Effector CD4-positive, alpha-beta T cell (primary cell): Measurements from ENCODE around the gene JMY.
"Not testable (repeated sequence)": the region's sequence is repeated elsewhere in the genome, so short reads cannot be mapped to it uniquely, and the experiment has no call there.

Experiments
- DNase-seq: peaks from one replicate; pipeline ENCODE4 v3.0.0-alpha.2; 2020

Gene JMY

GRCh38 chr5:79237740-79238560 is 2.0 kb downstream of the JMY start:
- DNase-seq, result no peak

DNA sequence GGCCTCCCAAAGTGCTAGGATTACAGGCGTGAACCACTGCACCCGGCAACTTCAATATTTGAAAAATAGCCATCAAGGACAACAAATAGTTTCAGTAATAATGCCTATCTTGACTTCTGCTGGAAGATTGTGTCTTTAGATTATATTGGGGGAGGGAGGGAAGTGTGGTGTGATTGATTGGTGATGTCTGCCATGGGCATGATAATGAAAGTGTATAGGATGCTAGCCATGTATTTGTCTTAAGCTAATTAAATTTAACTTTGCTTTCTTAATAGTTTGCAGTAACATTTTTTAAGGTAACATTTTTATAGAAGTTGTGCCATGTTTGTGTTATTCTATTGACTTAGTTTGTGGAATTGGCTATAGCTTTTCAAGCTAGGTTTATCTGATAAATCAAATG is 4.6 kb downstream of the JMY start:
- DNase-seq, result no peak

DNA sequence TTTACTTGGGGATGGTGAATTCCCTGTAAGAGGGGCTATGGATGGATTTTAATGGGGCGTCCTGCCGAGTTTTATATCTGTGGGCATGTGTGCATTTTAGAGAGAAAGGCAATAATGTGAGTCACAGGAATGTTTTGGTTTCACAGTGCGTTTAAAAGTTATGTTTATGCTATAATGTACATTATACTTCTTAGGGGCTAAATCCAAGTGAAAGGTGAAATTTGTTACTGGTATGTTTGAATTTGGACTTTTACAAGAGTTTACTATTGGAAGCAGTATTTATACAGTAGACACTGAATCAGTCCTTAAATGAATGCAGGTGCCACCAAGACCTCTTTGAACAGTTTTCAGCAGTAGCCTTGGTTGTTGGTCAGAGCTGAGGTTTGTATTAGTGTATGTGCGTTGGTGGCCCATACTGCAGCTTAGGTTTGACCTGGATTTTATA is 5.6 kb downstream of the JMY start:
- DNase-seq, result no peak

DNA sequence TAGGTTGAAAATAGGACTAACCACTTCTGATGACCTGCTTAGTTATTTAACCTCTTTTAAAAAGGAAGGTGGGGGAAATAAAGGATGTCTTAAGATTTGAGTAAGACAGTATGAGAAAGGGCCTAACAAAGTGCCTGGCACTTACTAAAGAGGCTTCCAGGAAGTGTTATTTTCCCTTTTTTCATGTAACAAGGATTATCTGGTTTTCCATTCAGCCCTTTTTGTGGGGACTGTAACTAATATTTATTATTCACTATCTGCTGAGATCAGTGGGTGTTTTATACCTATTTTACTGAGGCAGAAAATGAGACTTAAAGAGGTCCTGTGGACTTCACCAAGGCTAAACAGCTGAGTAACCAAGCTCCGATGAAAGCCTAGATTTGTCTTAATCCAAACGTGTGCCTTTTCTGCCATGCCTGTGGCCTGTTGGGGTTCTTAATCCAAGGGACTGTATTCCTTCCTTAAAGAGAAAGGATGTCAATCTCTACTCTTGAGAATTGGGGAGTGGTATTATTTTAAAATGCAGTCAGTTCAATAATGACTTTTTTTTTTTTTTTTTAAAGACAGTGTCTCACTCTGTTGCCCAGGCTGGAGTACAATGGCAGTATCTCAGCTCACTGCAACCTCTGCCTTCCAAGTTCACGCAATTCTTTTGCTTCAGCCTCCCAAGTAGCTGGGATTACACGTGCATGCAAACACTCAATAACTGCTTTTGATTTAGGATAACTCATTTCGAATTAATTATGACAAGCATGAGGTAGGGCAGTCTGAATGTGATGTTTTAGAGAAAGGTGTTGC is 6.5 kb downstream of the JMY start:
- DNase-seq, result no peak

DNA sequence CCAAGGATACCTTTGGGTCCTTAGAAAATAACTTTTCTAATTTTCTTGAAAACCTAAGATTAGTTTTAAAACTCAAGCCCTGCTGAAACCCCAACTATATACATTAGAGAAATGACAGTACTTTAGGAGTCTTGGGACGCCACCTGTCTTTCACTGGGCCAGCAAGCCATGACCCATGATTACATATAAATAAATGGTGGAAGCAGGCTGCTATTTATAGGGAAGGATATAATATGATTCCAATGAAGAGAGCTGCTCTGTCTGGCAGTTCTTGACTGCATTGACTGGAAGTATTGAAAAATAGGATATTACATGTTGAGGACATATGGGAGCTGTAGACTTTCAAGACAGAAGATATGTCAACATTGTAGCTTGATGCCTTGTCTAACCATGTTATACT is 7.3 kb downstream of the JMY start:
- DNase-seq, result no peak

DNA sequence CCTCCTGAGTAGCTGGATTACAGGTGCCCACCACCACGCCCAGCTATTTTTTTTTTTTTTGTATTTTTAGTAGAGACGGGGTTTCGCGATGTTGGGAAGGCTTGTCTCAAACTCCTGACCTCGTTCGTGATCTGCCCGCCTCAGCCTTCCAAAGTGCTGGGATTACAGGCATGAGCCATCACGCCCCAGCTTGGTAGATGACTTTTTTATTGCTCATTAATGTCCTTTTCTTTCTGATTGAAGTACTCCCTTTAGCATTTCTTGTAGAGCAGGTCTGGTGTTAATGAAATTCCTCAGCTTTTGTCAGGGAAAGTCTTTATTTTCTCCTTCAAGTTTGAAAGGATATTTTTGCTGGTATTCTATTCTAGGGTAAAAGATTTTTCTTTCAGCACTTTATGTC is 18.1 kb downstream of the JMY start:
- not testable (repeated sequence) for DNase-seq

GRCh38 chr5:79255786-79256557 is 20.0 kb downstream of the JMY start:
- DNase-seq, result no peak

- no peak for DNase-seq
Observed at GRCh38 chr5:79256563-79256962, 20.6 kb downstream of the JMY start.

- no peak for DNase-seq
Observed at GRCh38 chr5:79257314-79257713, 21.4 kb downstream of the JMY start.

- DNase-seq, result no peak
Observed at GRCh38 chr5:79258801-79259200, 22.9 kb downstream of the JMY start.

DNA sequence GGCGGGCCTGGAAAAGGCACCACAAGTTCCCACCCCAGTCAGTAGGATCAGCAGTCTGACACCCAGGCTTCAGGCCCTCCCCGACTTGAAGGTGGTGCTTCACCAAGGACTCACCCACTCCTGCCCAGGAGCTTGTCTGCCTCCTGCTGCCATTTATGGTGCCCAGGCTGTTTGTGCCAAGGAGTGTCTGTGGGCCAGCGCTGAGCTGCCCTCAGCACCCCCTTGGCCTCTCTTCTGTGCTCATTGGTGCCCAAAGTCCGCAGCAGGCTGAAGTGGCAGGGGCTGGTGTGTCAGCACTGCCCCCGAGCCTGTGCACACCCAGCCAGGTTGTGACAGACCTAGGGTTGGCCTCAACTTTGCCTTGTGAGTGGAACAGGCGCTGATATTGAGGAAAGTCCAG is 23.5 kb downstream of the JMY start:
- no peak for DNase-seq

- no peak for DNase-seq
Observed at GRCh38 chr5:79259810-79260209, 23.9 kb downstream of the JMY start.

DNA sequence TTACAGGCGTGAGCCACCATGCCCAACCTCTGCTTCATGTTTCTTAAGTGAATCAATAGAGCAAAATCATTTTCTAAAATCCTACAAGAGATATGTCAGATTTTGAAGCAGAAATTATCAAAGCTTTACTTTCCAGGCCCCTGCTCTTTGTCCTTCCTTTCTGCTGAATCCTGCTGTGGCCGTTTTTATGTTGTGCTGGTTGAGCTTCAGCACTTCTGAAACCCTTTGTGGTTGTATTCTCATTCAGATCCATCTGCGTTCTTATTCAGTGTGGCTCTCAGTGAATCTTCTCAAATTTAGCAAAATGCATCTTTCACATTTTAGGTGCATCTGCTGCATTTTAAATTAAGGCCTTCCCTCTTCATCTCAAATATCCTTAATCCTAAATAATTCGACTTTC is 26.0 kb downstream of the JMY start:
- no peak for DNase-seq

DNA sequence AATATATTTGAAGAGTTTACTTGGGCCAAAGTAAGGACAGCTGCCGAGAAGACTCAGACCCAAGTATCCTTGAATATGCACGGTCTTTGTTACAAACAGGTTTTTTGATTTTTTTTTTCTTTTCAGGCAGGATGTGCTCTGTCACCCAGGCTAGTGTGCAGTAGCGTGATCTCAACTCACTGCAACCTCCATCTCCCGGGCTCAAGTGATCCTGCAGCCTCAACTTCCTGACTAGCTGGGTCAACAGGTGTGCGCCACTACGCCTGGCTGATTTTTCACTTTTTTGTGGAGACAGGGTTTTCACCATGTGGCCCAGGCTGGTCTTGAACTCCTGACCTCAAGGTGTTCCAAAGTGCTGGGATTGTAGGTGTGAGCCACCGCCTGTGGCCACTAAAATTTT is 27.4 kb downstream of the JMY start:
- no peak for DNase-seq

DNA sequence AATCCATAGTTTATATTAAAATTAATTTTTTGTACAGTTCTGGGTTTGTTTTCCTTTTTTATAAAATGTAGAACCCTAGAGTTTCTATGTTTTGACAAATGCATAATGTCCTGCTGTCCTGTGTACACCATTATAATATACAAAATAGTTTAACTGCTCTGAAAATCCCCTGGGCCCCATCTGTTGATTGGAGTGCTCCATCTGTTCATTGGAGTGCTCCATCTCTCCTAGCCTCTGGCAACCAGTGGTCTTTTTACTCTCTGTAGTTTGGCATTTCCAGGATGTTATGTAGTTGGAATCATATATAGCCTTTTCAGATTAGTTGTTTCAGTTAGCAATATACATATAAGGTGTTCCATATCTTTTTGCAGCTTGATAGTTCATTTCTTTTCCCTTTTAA is 31.2 kb downstream of the JMY start:
- no peak for DNase-seq

GRCh38 chr5:79269733-79270166 is 33.8 kb downstream of the JMY start:
- DNase-seq, result no peak

- no peak for DNase-seq
Observed at GRCh38 chr5:79273341-79273740, 37.4 kb downstream of the JMY start.

DNA sequence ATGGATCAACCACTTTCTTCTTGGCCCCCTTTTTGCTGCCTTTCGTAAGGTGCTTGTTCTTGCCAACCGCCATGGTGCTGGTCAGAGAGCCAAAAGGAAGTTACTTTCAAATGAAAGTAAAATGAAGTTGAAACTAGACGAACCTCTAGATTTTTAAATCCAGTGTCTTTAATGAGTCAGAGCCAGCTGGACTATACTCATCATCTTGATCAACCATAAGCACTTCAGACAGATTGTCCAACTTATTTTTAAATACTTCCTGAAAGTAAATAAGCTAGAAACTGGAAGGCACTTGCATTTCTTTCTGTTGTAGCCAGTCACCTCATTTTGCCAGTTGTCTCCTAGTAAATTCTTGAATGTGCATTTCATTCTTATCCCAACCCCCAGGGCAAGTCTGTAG is 48.9 kb downstream of the JMY start:
- no peak for DNase-seq

DNA sequence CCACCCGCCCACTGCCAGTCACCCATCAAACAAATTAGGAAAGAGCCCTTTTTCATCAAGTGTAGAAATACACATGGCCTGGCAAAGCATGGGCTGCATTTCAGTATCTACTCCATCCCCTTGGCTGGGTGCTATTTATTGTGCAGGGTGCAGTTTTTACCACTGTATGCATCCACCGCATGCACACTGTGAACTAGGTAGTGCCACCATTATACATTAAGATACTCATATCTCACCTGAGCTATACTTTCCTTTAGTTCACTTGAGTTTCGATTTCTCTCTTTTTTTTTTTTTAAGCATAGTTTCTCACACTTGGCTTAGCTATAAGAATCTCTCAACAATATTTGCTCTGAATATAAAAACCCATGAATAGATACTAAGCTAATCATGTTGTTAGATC is 49.4 kb downstream of the JMY start:
- DNase-seq, result no peak

- DNase-seq, result no peak
Observed at GRCh38 chr5:79285833-79286232, 49.9 kb downstream of the JMY start.

DNA sequence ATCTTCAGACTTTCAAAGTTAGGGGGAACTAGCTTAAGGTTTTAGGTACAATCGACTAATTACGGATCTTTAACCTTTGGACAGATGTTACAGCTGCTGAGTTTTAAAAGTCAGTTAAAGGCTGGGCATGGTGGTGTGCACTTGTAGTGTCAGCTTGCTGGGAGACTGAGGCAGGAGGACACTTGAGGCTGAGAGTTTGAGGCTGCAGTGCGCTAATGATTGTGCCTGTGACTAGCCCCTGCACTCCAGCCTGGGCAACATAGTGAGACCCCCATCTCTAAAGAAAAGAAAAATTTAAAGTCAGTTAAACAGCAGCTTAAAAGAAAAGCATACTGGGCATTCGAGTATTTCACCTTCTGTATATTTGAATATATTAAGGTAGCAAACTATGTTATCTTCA is 51.4 kb downstream of the JMY start:
- no peak for DNase-seq

DNA sequence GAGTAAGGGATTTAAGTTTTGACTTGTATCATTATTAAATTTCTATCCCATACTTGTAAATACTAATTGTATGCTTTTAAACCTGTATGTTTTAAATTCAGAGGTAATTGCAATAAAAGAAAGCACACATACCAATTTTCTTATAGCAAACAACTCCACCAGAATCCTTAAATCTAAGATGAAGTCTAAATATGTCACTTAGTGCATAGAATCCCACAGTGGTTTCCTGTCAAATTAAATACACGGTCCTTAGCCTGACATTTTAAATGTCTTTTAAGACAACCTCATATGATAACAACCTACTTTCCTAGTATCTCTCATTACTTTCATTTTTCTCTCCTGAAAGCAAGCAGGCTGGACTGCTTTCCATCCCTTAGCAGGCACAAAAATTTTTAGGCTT is 52.0 kb downstream of the JMY start:
- no peak for DNase-seq

DNA sequence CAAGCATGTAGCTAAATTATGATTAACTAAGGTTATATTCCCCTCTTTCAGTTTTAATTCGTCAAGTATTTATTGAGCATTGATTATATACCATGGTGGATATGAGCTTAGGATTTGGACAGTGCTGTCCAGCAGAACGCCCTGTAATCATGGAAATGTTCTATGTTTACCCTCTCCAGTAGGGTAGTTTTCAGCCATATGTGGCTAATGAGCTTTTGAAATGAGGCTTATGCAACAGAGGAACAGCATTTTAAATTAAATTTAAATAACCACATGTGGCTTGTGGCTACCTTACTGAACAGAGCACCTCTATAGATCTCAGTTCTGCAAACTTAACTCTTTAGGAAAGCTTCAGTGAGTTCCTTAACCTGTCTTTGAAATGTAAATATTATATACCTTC is 59.1 kb downstream of the JMY start:
- DNase-seq, result no peak
